Heart left ventricle (tissue), 16 donors: ENCODE results near the gene ALS2CL. TPM values are rescaled to one million over a fixed set of nuclear protein-coding genes. Genes with fewer than 3 reads are reported as not detected.

ENCODE experiments used
- ATAC-seq, 4 donors: fragments of 200-7000 bp; cut with Tn5 transposase; one replicate each; pipeline ENCODE4 v1.9.1; 2020 to 2022; ENCODE audit warnings: moderate library complexity in 4 of 4, mild to moderate bottlenecking in 3 of 4, moderate number of reproducible peaks in 1 of 4
- DNase-seq, 5 donors: peaks; one replicate each; pipeline ENCODE4 v3.0.0-alpha.2; 2020
- H3K27ac ChIP-seq, 12 donors: fragments of 200-600 bp; sonication (generic) in 4 of 12; one replicate each; pipeline versions ENCODE4 v1.5.0 to v1.8.0; 2016 to 2022; ENCODE audit warnings: mild to moderate bottlenecking in 2 of 12
- H3K27me3 ChIP-seq, 9 donors: fragments of 200-600 bp; sonication (generic) in 2 of 9; one replicate each; pipeline versions ENCODE4 v1.5.1 to v1.8.0; 2016 to 2022; ENCODE audit warnings: mild to moderate bottlenecking in 3 of 9
- H3K36me3 ChIP-seq, 9 donors: fragments of 200-600 bp; sonication (generic) in 2 of 9; one replicate each; pipeline versions ENCODE4 v1.5.0 to v1.8.0; 2018 to 2022; ENCODE audit warnings: mild to moderate bottlenecking in 2 of 9
- H3K4me1 ChIP-seq, 12 donors: fragments of 200-600 bp; sonication (generic) in 4 of 12; one replicate each; pipeline versions ENCODE4 v1.5.0 to v1.8.0; 2016 to 2022; ENCODE audit warnings: mild to moderate bottlenecking in 3 of 12
- H3K4me3 ChIP-seq, 12 donors: fragments of 200-600 bp; sonication (generic) in 4 of 12; one replicate each; pipeline versions ENCODE4 v1.5.0 to v1.8.0; 2017 to 2022; ENCODE audit warnings: mild to moderate bottlenecking in 9 of 12, moderate library complexity in 4 of 12
- H3K9me3 ChIP-seq, 12 donors: fragments of 200-600 bp; sonication (generic) in 4 of 12; one replicate each; pipeline versions ENCODE4 v1.5.0 to v1.8.0; 2016 to 2022; ENCODE audit warnings: mild to moderate bottlenecking in 1 of 12
- POLR2A ChIP-seq, 2 donors: fragments of 450-650 bp; IDR thresholded peaks; one replicate each; pipeline ENCODE4 v1.6.1; 2017; ENCODE audit warnings: antibody characterized with exemption in 2 of 2, mild to moderate bottlenecking in 2 of 2, moderate library complexity in 2 of 2
- WGBS, 4 donors: extraction: QIAGEN DNeasy Blood & Tissue Kit in 2 of 4; methylation state at CpG; one replicate each; pipeline versions ENCODE4 v1.1.5 to v1.1.7; 2013 to 2018; 5-methylcytosine and 5-hydroxymethylcytosine counted together
- intact Hi-C, 10 donors: fragments of 100-400 bp; cut with DNase I; formaldehyde crosslinking; loops; one replicate each; pipeline versions ENCODE4 v1.11.1 to v1.14.2; 2022
- polyA plus RNA-seq, 2 donors: library from polyadenylated mRNA; stranded (reverse); fragments of 200-250 nt; gene quantifications; one replicate each; pipeline ENCODE4 v1.2.3, GENCODE V29; 2013
- total RNA-seq, 9 donors: library from RNA; depleted of rRNA in 2 of 9; stranded (reverse); fragments of >200 nt in 2 of 9; fragmentation: NEBNext Ultra II Directional in 3 of 9; extraction: Animal tissue kit (Norgen Biotek cat#: 25700) in 3 of 9; gene quantifications; one replicate each; pipeline versions ENCODE4 v1.1.0 to v1.2.4, GENCODE V29; 2016 to 2023
- TF ChIP-seq, protein P1 (sequence below), 12 donors: fragments of 200-600 bp; sonication (generic) in 4 of 12; IDR thresholded peaks; one replicate each; pipeline versions ENCODE4 v1.5.0 to v1.8.0; 2018 to 2022; ENCODE audit warnings: antibody characterized with exemption in 12 of 12, mild to moderate bottlenecking in 5 of 12
- donor health status: ischemic (EF 13 %, LVEDD 7.1; RV severe dilation, severe dysfunction).
- donor health status: healthy with polysubstance abuse.
- donor health status: DM: no; HTN: yes; CAD: no.
- donor health status: DM: no; HTN: no; CAD: no.
- donor health status: ischemic (EF 25% LVEDD 6.9; RV normal size, moderate dysfunction).
- donor health status: ischemic (EF 25% LVEDD 5.7; RV mildly dilated, moderate dysfunction).
- donor health status: healthy.
- donor health status: DM: yes; HTN: yes; CAD: no.
- donor health status: ischemic (EF 35%, LVEDD 5.7; RV mildly dilated, moderate dysfunction).
- donor health status: nonischemic (EF 11% LVEDD 7.7; RV severe dilation, severe dysfunction).
- donor health status: DM: yes; HTN: yes; CAD: no.
- donor health status: PGD.
- donor health status: ischemic (EF 29% LVEDD 5.4; RV normal size, mild dysfunction).
- donor health status: nonischemic (EF 23%, LVEDD 6.1; RV moderate dilation, normal function).

The ALS2CL gene
- total and polyA plus RNA-seq, 11 donors = 11.8 to 40.7 (median 25.4) TPM

DNA sequence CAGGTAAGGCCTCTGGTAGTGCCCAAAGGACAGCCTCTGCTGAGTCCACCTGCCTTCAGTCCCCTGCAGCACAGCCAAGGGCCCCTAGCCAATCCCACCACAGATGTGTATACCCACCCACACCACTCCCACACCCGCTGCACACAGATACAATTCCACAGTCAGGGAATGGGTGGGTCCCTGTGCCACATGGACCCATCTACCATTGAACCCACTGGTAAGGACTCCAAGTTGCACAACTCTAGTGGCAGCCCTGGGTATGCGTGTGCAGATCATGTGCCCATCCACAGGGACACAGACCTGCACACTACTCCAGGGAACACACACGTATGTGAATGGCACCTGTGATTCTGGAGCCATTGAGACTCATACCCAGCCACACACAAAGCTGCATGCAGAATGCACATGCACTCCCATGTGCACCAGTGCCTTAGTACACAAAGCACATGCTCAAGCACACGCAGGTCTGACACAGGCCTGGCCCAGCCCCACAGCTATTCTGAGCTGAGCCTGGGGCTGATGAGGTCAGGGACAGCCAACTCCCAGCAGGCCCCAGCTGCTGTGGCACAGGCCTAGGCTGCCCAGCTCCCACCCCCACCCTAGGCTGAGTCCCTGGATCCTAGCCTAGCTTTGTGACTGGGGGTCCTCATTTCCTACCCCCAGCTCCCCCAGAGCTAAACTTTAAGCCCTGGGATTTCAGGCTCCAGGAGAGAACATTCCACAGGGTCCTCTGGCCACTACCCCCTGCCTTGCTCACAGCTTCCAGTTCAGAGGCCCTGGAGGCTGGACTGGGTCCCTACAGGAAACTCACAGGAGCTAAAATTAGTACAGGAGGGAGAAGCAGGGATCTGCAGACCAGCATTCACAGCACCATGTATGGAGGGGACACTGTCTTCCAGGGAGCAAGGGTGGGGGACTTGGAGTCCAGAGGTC is 2.7 kb upstream of the ALS2CL start:
- no peaks in the 10 kb centered on the region for H3K9me3 ChIP-seq
- intact Hi-C loops = loop anchor here in 1 of 10 donors (2.0 kb wide), 1 partner anchor 31 kb away; no protein-coding TSS in a partner anchor
- no peak overlapping the region for H3K4me3 ChIP-seq
- peak overlapping the region; percentile 85 to 98 (median 94) for H3K27ac ChIP-seq
- peaks cover 31 to 86% (median 78%) of the 10 kb centered on the region in 12 donors for H3K4me1 ChIP-seq
- DNase-seq = peak; percentile 78 to 92 (median 85)
- ATAC-seq = peak; percentile 73 to 83 (median 79)
- no peaks in the 10 kb centered on the region for H3K36me3 ChIP-seq
- WGBS, 4 donors = 55 to 63% (median 59%) methylated on average over 4 of the region's 4 CpGs
- H3K27me3 ChIP-seq = peaks cover 0 to 5% (median 0%) of the 10 kb centered on the region in 9 donors
- no peak for TF ChIP-seq POLR2A (IDR thresholded peaks at IDR 0.05)
- TF ChIP-seq, protein P1, sequence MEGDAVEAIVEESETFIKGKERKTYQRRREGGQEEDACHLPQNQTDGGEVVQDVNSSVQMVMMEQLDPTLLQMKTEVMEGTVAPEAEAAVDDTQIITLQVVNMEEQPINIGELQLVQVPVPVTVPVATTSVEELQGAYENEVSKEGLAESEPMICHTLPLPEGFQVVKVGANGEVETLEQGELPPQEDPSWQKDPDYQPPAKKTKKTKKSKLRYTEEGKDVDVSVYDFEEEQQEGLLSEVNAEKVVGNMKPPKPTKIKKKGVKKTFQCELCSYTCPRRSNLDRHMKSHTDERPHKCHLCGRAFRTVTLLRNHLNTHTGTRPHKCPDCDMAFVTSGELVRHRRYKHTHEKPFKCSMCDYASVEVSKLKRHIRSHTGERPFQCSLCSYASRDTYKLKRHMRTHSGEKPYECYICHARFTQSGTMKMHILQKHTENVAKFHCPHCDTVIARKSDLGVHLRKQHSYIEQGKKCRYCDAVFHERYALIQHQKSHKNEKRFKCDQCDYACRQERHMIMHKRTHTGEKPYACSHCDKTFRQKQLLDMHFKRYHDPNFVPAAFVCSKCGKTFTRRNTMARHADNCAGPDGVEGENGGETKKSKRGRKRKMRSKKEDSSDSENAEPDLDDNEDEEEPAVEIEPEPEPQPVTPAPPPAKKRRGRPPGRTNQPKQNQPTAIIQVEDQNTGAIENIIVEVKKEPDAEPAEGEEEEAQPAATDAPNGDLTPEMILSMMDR (IDR thresholded peaks at IDR 0.05) = peak in 6 of 12 donors; percentile 7 to 35 (median 24)

DNA sequence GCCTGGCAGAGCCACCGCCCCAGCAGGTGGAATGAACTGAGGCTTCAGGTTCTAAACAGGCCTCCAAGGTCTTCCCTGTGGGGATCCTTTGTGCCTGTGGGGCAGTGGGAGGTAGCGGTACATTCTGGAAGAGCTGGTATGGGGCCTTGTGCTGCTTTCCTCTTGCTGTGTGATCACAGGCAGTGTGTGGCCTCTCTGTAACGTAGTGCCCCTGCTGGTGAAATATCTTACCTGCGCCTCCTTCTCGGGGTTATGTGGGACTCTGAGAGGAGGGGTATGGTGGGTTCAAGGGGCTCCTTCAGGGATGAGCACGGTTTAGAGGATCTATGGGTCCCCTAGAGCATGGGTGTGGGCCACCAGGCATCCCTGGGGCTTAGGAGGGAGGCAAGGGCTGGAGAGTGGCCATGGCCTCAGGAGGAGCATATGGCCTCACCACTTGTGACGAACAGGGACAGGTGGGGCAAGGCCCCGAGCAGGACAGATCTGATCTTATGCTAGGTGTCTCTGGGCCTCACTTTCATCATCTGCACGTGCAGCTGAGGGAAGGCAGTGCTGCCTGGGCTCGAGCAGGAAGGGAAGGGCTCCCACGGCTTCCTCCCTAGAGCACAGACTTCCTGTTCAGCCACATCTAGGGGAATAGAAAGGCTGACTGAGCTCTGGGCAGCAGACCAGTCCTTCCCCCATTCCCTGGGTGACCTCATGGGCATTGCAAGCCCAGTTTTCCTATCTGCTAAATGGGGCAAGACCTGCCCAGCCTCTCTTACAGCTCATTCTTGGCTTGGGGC is 1.9 kb upstream of the ALS2CL start:
- intact Hi-C loops = no loop called here
- DNase-seq = peak; percentile 76 to 82 (median 79)
- no peak overlapping the region for H3K4me3 ChIP-seq

DNA sequence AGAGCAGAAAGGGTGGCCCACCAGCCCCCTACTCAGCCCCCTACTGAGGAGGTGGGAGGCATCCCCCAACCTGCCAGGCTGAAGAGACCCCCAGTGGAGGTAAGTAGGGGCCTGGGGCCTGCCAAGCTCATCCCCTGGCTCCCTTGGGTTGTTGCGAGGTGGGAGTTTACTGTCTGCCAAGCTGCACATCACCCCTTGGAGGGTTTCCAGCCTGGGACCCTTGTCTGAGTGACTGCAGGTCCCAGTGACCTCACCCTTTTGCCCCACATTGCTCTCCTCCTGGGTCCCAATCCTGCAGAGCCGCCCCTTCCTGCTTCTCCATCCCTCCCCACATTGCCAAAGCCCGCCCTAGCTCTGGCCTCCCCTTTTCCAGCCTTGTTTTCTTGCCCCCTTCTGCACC is 1.0 kb upstream of the ALS2CL start:
- Histone ChIP-seq H3K27ac (peak overlapping the region; percentile 85 to 98 (median 94)), H3K4me3 (no peak overlapping the region), H3K4me1 (peaks cover 29 to 86% (median 75%) of the 10 kb centered on the region in 12 donors), H3K27me3 (no peaks in the 10 kb centered on the region), H3K36me3 (peaks cover 0 to 2% (median 0%) of the 10 kb centered on the region in 9 donors), H3K9me3 (no peaks in the 10 kb centered on the region)
- WGBS, 4 donors = 96 to 100% (median 99%) methylated on average over 3 of the region's 3 CpGs
- DNase-seq = no peak
- intact Hi-C loops = no loop called here
- TF ChIP-seq, protein P1 (IDR thresholded peaks at IDR 0.05) = no peak
- no peak for TF ChIP-seq POLR2A (IDR thresholded peaks at IDR 0.05)
- no peak for ATAC-seq

More for the DNA sequence above, 1.9 kb upstream of the ALS2CL start:
- H3K36me3 ChIP-seq = no peaks in the 10 kb centered on the region
- TF ChIP-seq POLR2A (IDR thresholded peaks at IDR 0.05) = peak in 1 of 2 donors; percentile 28
- TF ChIP-seq, protein P1 (IDR thresholded peaks at IDR 0.05) = peak in 5 of 12 donors; percentile 9 to 35 (median 27)
- no peaks in the 10 kb centered on the region for H3K9me3 ChIP-seq
- WGBS, 4 donors = 47 to 66% (median 57%) methylated on average over 8 to 11 of the region's 11 CpGs
- peaks cover 33 to 86% (median 78%) of the 10 kb centered on the region in 12 donors for H3K4me1 ChIP-seq
- no peaks in the 10 kb centered on the region for H3K27me3 ChIP-seq
- H3K27ac ChIP-seq = peak overlapping the region; percentile 85 to 98 (median 94)
- peak; percentile 18 to 58 (median 32) for ATAC-seq
